ENCODE measurements around the gene FUZ. TPM values are rescaled to one million over a fixed set of nuclear protein-coding genes. Genes with fewer than 3 reads are reported as not detected.
A peak's percentile ranks its signal among the peaks of the same experiment; 100 is the strongest.

Gene FUZ
- total RNA-seq, 1 experiment from 2014 or later = 13.9 TPM

GRCh38 chr19:49774969-49775368 lies 38.1 kb downstream of the FUZ start:
- Histone ChIP-seq H3K4me3 (ENCODE audit: low read depth in 2 of 2, low read length in 2 of 2) (no peak overlapping the region), H3K27me3 (ENCODE audit: control insufficient read depth, insufficient read depth, low read length) (no peaks in the 10 kb centered on the region), H3K36me3 (ENCODE audit: control insufficient read depth, insufficient read depth, low read length) (no peaks in the 10 kb centered on the region), H3K27ac (ENCODE audit: low read length) (no peak overlapping the region), H3K4me1 (ENCODE audit: control insufficient read depth, insufficient read depth, low read length) (no peaks in the 10 kb centered on the region), H3K9me3 (ENCODE audit: control insufficient read depth, insufficient read depth, low read depth, low read length) (no peaks in the 10 kb centered on the region)
- DNase-seq (ENCODE audit: low read depth, low spot score) (no peak), ATAC-seq (no peak)
- BruUV-seq (replicated peaks) = no TSS peak
- intact Hi-C loops (cut with micrococcal nuclease; ENCODE audit: unreplicated experiment) = no loop called here
- POLR2A ChIA-PET = interaction anchor here (0.6 kb wide), 1 partner anchor 38 kb away, joined by 6 read pairs; the partner anchor contains the start of gene FUZ
- CTCF ChIA-PET = interaction anchor here (0.7 kb wide), 1 partner anchor 25 kb away, joined by 3 read pairs; no protein-coding TSS in a partner anchor
- no peak for TF ChIP-seq POLR2AphosphoS5 (IDR thresholded peaks at IDR 0.05; ENCODE audit: low read depth, low read length)
- in situ Hi-C loops (cut with HindIII; ENCODE audit: low pct_unique_long_range_greater_than_20kb, low sequenced_read_pairs) = no loop called here

GRCh38 chr19:49773663-49774350 lies 39.3 kb downstream of the FUZ start:
- no peak overlapping the region for H3K27ac ChIP-seq (ENCODE audit: low read length)
- H3K36me3 ChIP-seq (ENCODE audit: control insufficient read depth, insufficient read depth, low read length) = no peaks in the 10 kb centered on the region
- no peaks in the 10 kb centered on the region for H3K27me3 ChIP-seq (ENCODE audit: control insufficient read depth, insufficient read depth, low read length)
- H3K4me1 ChIP-seq (ENCODE audit: control insufficient read depth, insufficient read depth, low read length) = no peaks in the 10 kb centered on the region
- H3K4me3 ChIP-seq (ENCODE audit: low read depth in 2 of 2, low read length in 2 of 2) = no peak overlapping the region
- no peak for ATAC-seq
- TF ChIP-seq REST (IDR thresholded peaks at IDR 0.05; ENCODE audit: insufficient read depth in 1 of 2, low read depth in 2 of 2, low read length in 1 of 2) (no peak), SIN3A (IDR thresholded peaks at IDR 0.05; ENCODE audit: borderline replicate concordance, insufficient read depth, low read depth, low read length) (no peak), TCF7L2 (IDR thresholded peaks at IDR 0.05; ENCODE audit: low read depth, low read length) (no peak), POLR2AphosphoS5 (IDR thresholded peaks at IDR 0.05; ENCODE audit: low read depth, low read length) (no peak), CTCF (IDR thresholded peaks at IDR 0.05) (no peak)
- H3K9me3 ChIP-seq (ENCODE audit: control insufficient read depth, insufficient read depth, low read depth, low read length) = no peaks in the 10 kb centered on the region
- BruUV-seq (replicated peaks) = TSS peak; percentile 41
- in situ Hi-C loops (cut with HindIII; ENCODE audit: low pct_unique_long_range_greater_than_20kb, low sequenced_read_pairs) (no loop called here), intact Hi-C loops (cut with micrococcal nuclease; ENCODE audit: unreplicated experiment) (no loop called here)
- ChIA-PET POLR2A (no interaction called here), CTCF (no interaction called here)
- no peak for DNase-seq (ENCODE audit: low read depth, low spot score)

- no peaks in the 10 kb centered on the region for H3K9me3 ChIP-seq (ENCODE audit: control insufficient read depth, insufficient read depth, low read depth, low read length)
- H3K4me3 ChIP-seq (ENCODE audit: low read depth in 2 of 2, low read length in 2 of 2) = no peak overlapping the region
- no peak for DNase-seq (ENCODE audit: low read depth, low spot score)
- intact Hi-C loops (cut with micrococcal nuclease; ENCODE audit: unreplicated experiment) = no loop called here
- in situ Hi-C loops (cut with HindIII; ENCODE audit: low pct_unique_long_range_greater_than_20kb, low sequenced_read_pairs) = no loop called here
- H3K27me3 ChIP-seq (ENCODE audit: control insufficient read depth, insufficient read depth, low read length) = no peaks in the 10 kb centered on the region
- BruUV-seq (replicated peaks) = no TSS peak
- no peak overlapping the region for H3K27ac ChIP-seq (ENCODE audit: low read length)
- CTCF ChIA-PET = no interaction called here
- no peak for ATAC-seq
- H3K4me1 ChIP-seq (ENCODE audit: control insufficient read depth, insufficient read depth, low read length) = peaks cover 5% of the 10 kb centered on the region
- POLR2A ChIA-PET = no interaction called here
- no peak for TF ChIP-seq CTCF (IDR thresholded peaks at IDR 0.05)
- TF ChIP-seq SIN3A (IDR thresholded peaks at IDR 0.05; ENCODE audit: borderline replicate concordance, insufficient read depth, low read depth, low read length) = no peak
- no peak for TF ChIP-seq POLR2AphosphoS5 (IDR thresholded peaks at IDR 0.05; ENCODE audit: low read depth, low read length)
- no peak for TF ChIP-seq REST (IDR thresholded peaks at IDR 0.05; ENCODE audit: insufficient read depth in 1 of 2, low read depth in 2 of 2, low read length in 1 of 2)
- TF ChIP-seq TCF7L2 (IDR thresholded peaks at IDR 0.05; ENCODE audit: low read depth, low read length) = no peak
- H3K36me3 ChIP-seq (ENCODE audit: control insufficient read depth, insufficient read depth, low read length) = no peaks in the 10 kb centered on the region
Measured at GRCh38 chr19:49772850-49773432, 40.2 kb downstream of the FUZ start.
